GM12878 (cell line): ENCODE data around the gene KHDRBS2. TPM values are rescaled to one million over a fixed set of nuclear protein-coding genes. Genes with fewer than 3 reads are reported as not detected.

Experiments used
- ATAC-seq: fragments of 200-7000 bp; cut with Tn5 transposase; 3 replicates; pipeline ENCODE4 v1.9.1; 2020; ENCODE audit warnings: mild to moderate bottlenecking, moderate library complexity
- BruUV-seq: library from RNA; stranded (reverse); fragments of 400-500 nt; replicated peaks from 2 replicates; lab custom pipeline; 2021; lab: Mats Ljungman, UMichigan
- CTCF ChIA-PET: fragments of 300-600 bp; sonication (Branson Sonifier 250); formaldehyde crosslinking; extraction: SDS; loops from one replicate; lab custom pipeline; 2021; ENCODE audit warnings: inconsistent platforms; lab: Yijun Ruan, JAX
- POLR2A ChIA-PET: fragments of 350-600 bp; formaldehyde crosslinking; extraction: SDS; loops from one replicate; lab custom pipeline; 2021; ENCODE audit warnings: inconsistent platforms; lab: Charles Lee
- RAD21 ChIA-PET: fragments of 300-600 bp; sonication (Branson Sonifier 250); formaldehyde crosslinking; loops from one replicate; lab custom pipeline; 2023; ENCODE audit warnings: antibody characterized with exemption; ENCODE audit not compliant: unreplicated experiment; lab: Charles Lee
- SMC1A ChIA-PET: fragments of 300-600 bp; sonication (Branson Sonifier 250); formaldehyde crosslinking; loops from one replicate; lab custom pipeline; 2023; ENCODE audit not compliant: unreplicated experiment, uncharacterized antibody; lab: Charles Lee
- DNase-seq: peaks from one replicate; pipeline ENCODE4 v3.0.0-alpha.2; 2011; ENCODE audit warnings: low read depth, low spot score
- FAIRE-seq: peaks from 3 replicates; lab custom pipeline; 2011; peaks lifted over from hg19 to GRCh38; lab: Jason Lieb, UNC
- H2AFZ ChIP-seq: 2 replicates; pipeline ENCODE4 v1.6.0; 2011; ENCODE audit warnings: low read depth, low read length, control low read depth; ENCODE audit not compliant: control insufficient read depth
- H3K27ac ChIP-seq: 2 replicates; pipeline ENCODE4 v1.5.1; 2011; ENCODE audit warnings: control low read depth; ENCODE audit not compliant: control insufficient read depth, insufficient read depth
- H3K27me3 ChIP-seq, 2 experiments: replicated peaks in 1 of 2; 2 replicates each; pipeline versions ENCODE4 v1.6.0 to v1.6.1; 2011; ENCODE audit warnings: low read length in 1 of 2; ENCODE audit not compliant: control insufficient read depth in 2 of 2, insufficient read depth in 2 of 2
- H3K36me3 ChIP-seq, 2 experiments: 2 replicates each; pipeline ENCODE4 v1.5.1; 2011; ENCODE audit warnings: low read length in 1 of 2; ENCODE audit not compliant: control insufficient read depth in 2 of 2, insufficient read depth in 2 of 2
- H3K4me1 ChIP-seq: 2 replicates; pipeline ENCODE4 v1.6.1; 2011; ENCODE audit warnings: mild to moderate bottlenecking, low read length, moderate library complexity, mixed read lengths; ENCODE audit not compliant: control insufficient read depth, insufficient read depth
- H3K4me2 ChIP-seq: 2 replicates; pipeline ENCODE4 v1.6.0; 2011; ENCODE audit warnings: control low read depth; ENCODE audit not compliant: control insufficient read depth, insufficient read depth
- H3K4me3 ChIP-seq: fragments of 200-600 bp; sonication (generic); 2 replicates; pipeline ENCODE4 v1.5.1; 2016
- H3K79me2 ChIP-seq: 2 replicates; pipeline ENCODE4 v1.6.0; 2011; ENCODE audit warnings: low read length; ENCODE audit not compliant: control insufficient read depth, insufficient read depth
- H3K9ac ChIP-seq: 2 replicates; pipeline ENCODE4 v1.8.0; 2011; ENCODE audit warnings: low read length, control low read depth, mixed read lengths; ENCODE audit not compliant: control insufficient read depth, insufficient read depth
- H3K9me3 ChIP-seq: replicated peaks from 3 replicates; pipeline ENCODE4 v1.5.1; 2011; ENCODE audit warnings: mild to moderate bottlenecking, low read length; ENCODE audit not compliant: control insufficient read depth, insufficient read depth
- H4K20me1 ChIP-seq: 2 replicates; pipeline ENCODE4 v1.6.0; 2011; ENCODE audit not compliant: control insufficient read depth, insufficient read depth
- CHD4 ChIP-seq: fragments of 200-600 bp; sonication (generic); IDR thresholded peaks from 2 replicates; pipeline ENCODE4 v1.6.1; 2016; ENCODE audit warnings: mild to moderate bottlenecking
- EP300 ChIP-seq, 2 experiments: fragments of 150-350 bp in 1 of 2; IDR thresholded peaks; 2 replicates each; pipeline ENCODE4 v1.6.1; 2011 to 2012; ENCODE audit warnings: low read depth in 2 of 2, low read length in 2 of 2, borderline replicate concordance in 1 of 2, improper control_type of control experiment in 1 of 2, inconsistent platforms in 1 of 2; ENCODE audit not compliant: control insufficient read depth in 1 of 2
- MTA3 ChIP-seq: IDR thresholded peaks from 2 replicates; pipeline ENCODE4 v1.6.1; 2012; ENCODE audit warnings: low read length, inconsistent platforms, borderline replicate concordance
- MXI1 ChIP-seq: fragments of 150-350 bp; IDR thresholded peaks from 2 replicates; pipeline ENCODE4 v1.6.1; 2011; ENCODE audit warnings: low read depth, mild to moderate bottlenecking, inconsistent platforms, low read length, improper control_type of control experiment
- NFYB ChIP-seq: IDR thresholded peaks from 2 replicates; pipeline ENCODE4 v1.6.1; 2011; ENCODE audit warnings: low read depth, mild to moderate bottlenecking, low read length, improper control_type of control experiment, moderate library complexity; ENCODE audit not compliant: insufficient read depth
- SIN3A ChIP-seq: IDR thresholded peaks from 2 replicates; pipeline ENCODE4 v1.6.1; 2012; ENCODE audit warnings: low read depth, low read length, improper control_type of control experiment
- SKIL ChIP-seq: fragments of 450-650 bp; IDR thresholded peaks from 2 replicates; pipeline ENCODE4 v1.6.1; 2017; ENCODE audit warnings: mild to moderate bottlenecking, low read depth, inconsistent platforms; ENCODE audit not compliant: poor library complexity, severe bottlenecking
- WGBS: methylation state at CpG from one replicate; pipeline ENCODE4 v1.1.6; 2016; ENCODE audit warnings: low lambda C conversion rate; ENCODE audit not compliant: insufficient replicate concordance, insufficient coverage; ENCODE audit errors: missing lambda C conversion rate; 5-methylcytosine and 5-hydroxymethylcytosine counted together
- in situ Hi-C: fragments of 300-500 bp; cut with MboI; formaldehyde crosslinking; loops from 9 replicates; pipeline ENCODE4 v1.14.3; 2018; ENCODE audit warnings: mixed read lengths
- intact Hi-C: fragments of 100-400 bp; cut with micrococcal nuclease; formaldehyde crosslinking; loops from one replicate; pipeline ENCODE4 v1.14.2; 2022; ENCODE audit not compliant: unreplicated experiment
- polyA plus RNA-seq, 11 experiments: library from polyadenylated mRNA; depleted of rRNA in 4 of 11; unstranded in 6 of 11; stranded (reverse) in 5 of 11; fragments of >200 nt; fragmentation: Nextera tagmentation in 4 of 11; fragmentation: Illumina TruSeq in 1 of 11; extraction: Ambion mirVana in 4 of 11; extraction: Trizol in 1 of 11; gene quantifications; 1 replicate in 1 of 11; 2 replicates in 10 of 11; pipeline versions ENCODE4 v1.2.1 to v1.2.3, GENCODE V29; 2011 to 2016; ENCODE audit warnings: inconsistent platforms in 2 of 11, missing spikeins in 2 of 11, low read depth in 1 of 11
- total RNA-seq, 4 experiments: library from RNA; depleted of rRNA in 3 of 4; stranded (reverse); fragments of >200 nt in 3 of 4; fragmentation: Illumina TruSeq in 1 of 4; extraction: Trizol in 1 of 4; gene quantifications; 2 replicates each; pipeline versions ENCODE4 v1.2.1 to v1.2.3, GENCODE V29; 2013 to 2021

The KHDRBS2 gene
- total and polyA plus RNA-seq, 10 of the 15 experiments (the other 5 are each of a cell fraction or from before 2014, with no cell fraction given): 0.11 to 0.56 TPM; not detected in 8

GRCh38 chr6:62296541-62296940 is 10.5 kb upstream of the KHDRBS2 start:
- H2AFZ ChIP-seq: no peak overlapping the region
- 91% methylated on average over 1 of the region's 1 CpG for WGBS
- H3K27ac ChIP-seq: no peak overlapping the region
- intact Hi-C loops (no loop called here), in situ Hi-C loops (no loop called here)
- peaks cover 4% of the 10 kb centered on the region; the same call in 1 of the 2 replicates for H3K4me1 ChIP-seq
- TF ChIP-seq EP300 (IDR thresholded peaks at IDR 0.05; ENCODE audit: borderline replicate concordance in 1 of 2, control insufficient read depth in 1 of 2, low read depth in 2 of 2, low read length in 2 of 2) (no peak), SKIL (no peak), SIN3A (no peak), CHD4 (no peak), MXI1 (no peak), NFYB (no peak), MTA3 (no peak)
- H3K4me3 ChIP-seq: no peak overlapping the region
- ATAC-seq (no peak), FAIRE-seq (no peak), DNase-seq (no peak)
- POLR2A ChIA-PET: no interaction called here
- H3K4me2 ChIP-seq: no peak overlapping the region
- H3K9ac ChIP-seq: no peak overlapping the region
- H3K79me2 ChIP-seq: no peaks in the 10 kb centered on the region
- BruUV-seq: no TSS peak
- SMC1A ChIA-PET: no interaction called here
- H4K20me1 ChIP-seq: no peaks in the 10 kb centered on the region
- no peaks in the 10 kb centered on the region for H3K36me3 ChIP-seq
- RAD21 ChIA-PET: no interaction called here
- CTCF ChIA-PET: interaction anchor here (0.6 to 3.0 kb wide), 2 partner anchors 12 to 44 kb away, joined by 3 to 16 read pairs; no protein-coding TSS in a partner anchor
- H3K27me3 ChIP-seq: no peaks in the 10 kb centered on the region
- H3K9me3 ChIP-seq: no peaks in the 10 kb centered on the region; the same call in 2 of the 3 replicates
